COLO668 (cell line): ENCODE results near the gene NDRG2.

ENCODE experiments used
- DNase-seq: peaks from one replicate; lab custom pipeline; 2025; ENCODE audit not compliant: unreplicated experiment; lab: John Stamatoyannopoulos, UW

The NDRG2 gene

DNA sequence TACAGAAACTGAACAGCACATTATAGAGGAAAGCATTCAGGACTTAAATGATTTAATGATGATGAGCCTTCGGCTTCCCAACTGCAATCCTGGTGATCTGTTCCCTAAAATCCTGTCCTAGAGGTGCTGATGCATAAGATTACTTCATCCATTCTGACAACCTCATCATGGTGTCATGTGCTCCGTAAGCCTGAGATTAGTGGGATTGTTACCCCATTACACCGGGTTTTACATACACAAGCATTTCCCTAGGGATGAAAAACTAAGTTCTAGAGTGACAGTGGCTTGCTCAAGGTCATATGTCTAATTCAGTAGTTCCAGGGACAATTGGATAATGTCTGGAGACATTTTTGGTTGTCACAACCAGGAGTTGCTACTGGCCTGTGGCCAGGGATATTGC, 12.3 kb upstream of the NDRG2 start:
- DNase-seq = no peak

- no peak for DNase-seq
These were observed 11.9 kb upstream of the NDRG2 start for GRCh38 chr14:21036751-21037150.

DNA sequence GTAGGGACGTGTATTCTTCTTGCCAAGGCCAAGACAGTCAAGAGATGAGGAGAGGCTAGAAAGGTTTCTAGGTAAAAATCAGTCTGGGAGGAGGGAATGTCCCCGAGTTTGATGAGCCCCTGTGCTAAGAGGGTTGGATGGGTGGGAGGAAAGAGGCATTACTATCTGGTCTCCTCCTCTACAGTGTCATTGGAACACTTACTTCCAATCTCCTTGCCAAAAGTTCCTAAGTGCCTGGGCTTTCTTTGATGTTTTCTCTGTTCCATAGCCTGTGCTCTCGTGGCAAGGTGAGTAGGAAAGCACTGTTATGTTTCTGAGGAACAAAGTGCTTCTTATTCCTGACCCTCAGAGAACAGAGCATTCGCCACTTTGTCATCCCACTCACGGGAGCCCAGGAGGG, 9.8 kb upstream of the NDRG2 start, which contains the start of gene RNASE13:
TSS of gene RNASE13 (minus strand) at position 101 of the 400 bp plus-strand sequence. CDS start 519 bp downstream, outside the sequence.
- DNase-seq = no peak

- DNase-seq = no peak
These were observed 8.4 kb upstream of the NDRG2 start for GRCh38 chr14:21033133-21033698.

- no peak for DNase-seq
These were observed 7.7 kb upstream of the NDRG2 start for GRCh38 chr14:21032326-21033132.

GRCh38 chr14:21030531-21030930, 5.7 kb upstream of the NDRG2 start:
- DNase-seq = no peak

DNA sequence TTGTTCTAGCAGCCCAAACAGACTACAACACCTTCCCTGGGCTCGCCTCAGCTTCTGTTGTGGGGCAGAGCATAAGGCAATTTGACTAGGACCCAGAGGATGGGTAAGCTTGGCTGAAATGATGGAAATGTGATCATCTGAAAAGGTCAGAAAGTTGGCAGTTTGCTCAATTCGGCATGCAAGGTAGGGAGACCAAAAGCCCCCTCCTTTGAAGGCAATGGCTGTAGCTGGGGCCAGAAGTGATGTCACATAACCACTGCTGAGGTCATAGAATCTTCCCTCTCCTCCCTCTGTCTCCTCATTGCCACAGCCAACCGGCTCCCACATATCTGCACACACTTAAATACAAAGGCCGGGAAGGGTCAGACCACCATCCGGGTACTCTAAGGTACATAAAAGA, 5.1 kb upstream of the NDRG2 start, which contains the start of gene TPPP2:
TSS of gene TPPP2 (plus strand) at position 301 of the 400 bp plus-strand sequence. CDS start 365 bp downstream, outside the sequence.
- no peak for DNase-seq

DNA sequence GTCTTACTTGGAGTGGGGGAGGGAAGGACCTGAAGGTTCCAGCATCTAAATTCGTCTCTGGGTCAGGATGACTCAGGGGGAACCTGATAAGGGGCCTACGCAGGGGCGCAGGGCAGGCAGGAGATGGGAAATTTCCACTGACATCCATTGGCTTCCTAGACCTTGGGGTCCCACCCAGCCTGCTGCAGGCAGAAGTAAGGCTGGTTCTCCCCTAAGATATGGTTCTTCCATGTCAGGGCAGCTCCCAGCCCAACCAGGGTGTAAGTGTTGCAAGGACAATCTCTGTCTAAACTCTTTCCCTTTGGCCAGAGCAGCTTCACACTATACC, 2.1 kb upstream of the NDRG2 start:
- DNase-seq = no peak

- no peak for DNase-seq
These were observed 1.6 kb upstream of the NDRG2 start for GRCh38 chr14:21026274-21026987.

- no peak for DNase-seq
These were observed 761 bp upstream of the NDRG2 start for GRCh38 chr14:21025371-21026273.

- DNase-seq = no peak
These were observed 860 bp downstream of the NDRG2 start for GRCh38 chr14:21023817-21024584.

DNA sequence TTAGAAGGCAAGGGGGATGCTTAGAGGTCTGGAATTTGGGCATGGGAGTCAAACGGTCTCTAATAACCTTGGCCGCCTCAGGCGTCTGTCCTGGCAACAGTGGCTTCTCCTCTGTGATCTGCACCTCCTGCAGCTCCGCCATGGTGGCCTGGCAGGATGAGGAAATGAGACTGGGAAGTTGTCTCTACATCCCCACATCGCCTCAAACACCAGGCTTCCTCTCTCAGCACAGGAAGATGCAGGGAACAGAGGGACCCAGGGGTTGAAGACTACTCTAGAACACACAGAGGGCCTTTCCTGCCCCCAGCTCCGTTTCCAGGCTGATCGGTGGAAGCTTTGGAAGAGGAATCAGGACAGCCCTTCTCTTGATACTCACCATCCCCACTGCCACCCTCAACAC, 1.7 kb downstream of the NDRG2 start:
- DNase-seq = no peak

DNA sequence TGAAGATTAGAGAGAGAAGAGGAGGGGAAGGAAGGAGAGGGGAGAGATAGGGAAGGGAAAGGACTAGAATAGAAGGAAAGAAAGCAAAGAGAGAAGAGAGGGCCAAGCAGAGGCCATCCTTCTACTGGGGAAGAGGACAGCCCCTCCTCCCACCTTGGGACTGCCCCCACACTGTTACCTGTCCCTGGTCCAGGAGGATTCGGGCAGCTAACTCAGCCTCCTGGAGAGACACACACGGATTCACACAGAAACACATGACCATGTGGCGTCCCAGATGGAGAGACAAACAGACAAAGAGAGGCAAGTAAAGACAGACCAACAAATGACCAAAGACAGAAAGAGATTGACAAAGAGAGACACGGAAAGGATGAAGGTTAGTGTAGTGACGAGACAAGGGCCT, 2.2 kb downstream of the NDRG2 start:
- no peak for DNase-seq

DNA sequence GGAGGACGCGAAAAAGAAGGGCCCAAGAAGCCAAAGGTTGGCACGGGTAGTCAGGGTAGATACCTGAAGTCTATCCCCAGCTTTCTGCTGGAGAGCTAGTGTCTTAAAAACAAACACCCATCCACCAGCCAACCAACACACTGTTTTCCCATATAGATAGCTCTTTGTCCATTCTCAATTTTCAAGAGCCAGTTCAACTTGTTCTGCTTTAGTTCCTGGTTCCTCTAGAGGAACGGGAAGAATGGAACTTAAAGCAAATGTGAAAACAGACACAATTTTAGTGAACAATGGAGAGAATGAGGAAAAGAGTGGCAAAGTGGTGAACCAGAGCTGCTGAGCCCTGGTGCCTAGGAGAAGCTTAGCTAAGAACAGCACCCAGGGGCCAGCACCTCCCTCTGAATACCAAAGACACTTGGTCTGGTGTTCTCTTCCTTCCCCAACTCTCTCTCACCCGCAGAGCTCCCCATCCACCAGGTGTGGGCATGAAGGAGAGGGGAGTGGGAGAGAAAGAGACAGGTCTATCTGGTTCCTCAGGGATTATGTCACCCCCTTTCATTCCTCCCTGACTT, 3.8 kb downstream of the NDRG2 start:
- DNase-seq = no peak

- DNase-seq = no peak
These were observed 5.5 kb downstream of the NDRG2 start for GRCh38 chr14:21019366-21019765.

DNA sequence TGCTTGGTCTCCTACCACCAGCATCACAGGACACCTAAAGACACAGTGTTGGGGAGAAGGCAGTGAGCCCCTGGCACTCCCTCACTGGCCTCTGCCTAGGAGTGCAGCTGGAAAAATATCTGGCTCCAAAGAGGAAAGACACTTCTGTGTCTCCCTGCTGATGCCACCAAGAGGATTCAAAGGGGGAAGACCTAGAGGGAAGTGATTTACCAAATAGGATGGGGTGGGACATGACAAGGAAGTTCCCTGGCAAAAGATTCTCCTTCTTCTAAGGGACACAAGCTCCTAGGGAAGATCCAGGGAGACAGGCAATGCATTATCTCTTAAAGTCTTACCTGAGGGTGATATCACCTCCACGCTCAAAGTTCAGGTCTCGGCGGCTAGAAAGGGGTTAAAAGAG, 6.1 kb downstream of the NDRG2 start:
- DNase-seq = no peak

DNA sequence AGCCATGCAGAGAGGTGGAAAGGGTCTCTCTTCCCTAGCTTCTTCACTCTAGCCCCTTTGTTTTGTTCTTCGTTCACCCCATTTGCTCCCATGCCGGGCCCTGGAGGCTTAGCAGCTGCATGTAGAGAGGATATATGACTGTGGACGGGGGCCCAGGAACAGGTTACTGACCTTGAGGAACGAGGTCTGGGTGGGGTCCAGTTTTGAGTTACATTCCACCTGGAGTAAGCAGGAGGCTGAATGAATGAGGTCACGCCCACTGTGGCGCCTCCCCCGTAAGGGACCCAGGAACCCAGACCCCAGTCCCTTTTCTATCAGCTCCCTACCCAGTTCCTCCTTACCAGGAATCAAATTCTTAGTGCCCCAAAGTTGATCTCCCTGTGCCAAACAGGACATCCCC, 6.6 kb downstream of the NDRG2 start:
- no peak for DNase-seq

- no peak for DNase-seq
These were observed 7.2 kb downstream of the NDRG2 start for GRCh38 chr14:21017528-21018245.
